Measurements from ENCODE around the gene REPS2.

The REPS2 gene

GRCh38 chrX:17098516-17099247 lies 152.2 kb downstream of the REPS2 start:
- no peak for DNase-seq

DNA sequence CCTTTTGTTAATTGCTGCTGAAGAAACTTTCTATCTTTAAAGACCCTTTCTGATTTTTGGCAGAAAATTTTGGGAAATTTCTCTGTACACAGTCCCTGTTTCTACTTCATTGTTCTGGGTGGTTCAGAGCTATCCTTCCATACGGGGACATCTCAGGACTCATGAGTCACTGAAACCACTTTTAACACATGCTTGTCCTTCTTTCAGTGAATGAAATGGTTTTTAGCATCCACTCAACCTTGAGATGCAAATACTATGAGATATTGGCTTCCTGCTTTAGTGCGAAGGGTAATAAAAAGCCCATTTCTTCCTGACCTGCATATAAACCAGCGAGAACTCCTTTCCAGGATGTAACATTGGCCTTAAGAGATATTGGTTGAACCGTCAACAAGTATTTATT lies 158.0 kb downstream of the REPS2 start:
- no peak for DNase-seq

- no peak for DNase-seq
Observed at GRCh38 chrX:17120816-17121215, 174.4 kb downstream of the REPS2 start.

GRCh38 chrX:17154001-17154400 lies 207.5 kb downstream of the REPS2 start:
- DNase-seq: no peak

GRCh38 chrX:17160975-17161374 lies 214.5 kb downstream of the REPS2 start:
- DNase-seq: no peak

DNA sequence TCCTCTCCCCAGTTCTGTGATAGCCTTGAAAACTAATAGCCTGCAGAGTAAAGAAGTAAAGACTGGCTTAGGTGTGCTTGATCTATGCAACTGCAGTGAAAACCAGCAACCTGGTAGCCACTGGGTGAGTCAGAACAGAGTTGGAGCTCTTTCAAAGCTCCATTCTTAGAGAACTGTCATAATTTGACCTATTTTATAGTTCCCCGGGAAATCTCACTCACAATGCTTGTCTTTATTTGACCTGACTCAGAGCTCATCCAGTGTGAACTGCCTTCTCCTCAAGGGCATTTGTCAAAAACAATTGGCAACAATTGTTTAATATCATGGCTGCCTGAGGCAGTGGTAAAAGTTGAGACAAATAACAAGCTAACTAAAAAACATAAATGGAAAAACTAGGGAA lies 215.5 kb downstream of the REPS2 start:
- no peak for DNase-seq

DNA sequence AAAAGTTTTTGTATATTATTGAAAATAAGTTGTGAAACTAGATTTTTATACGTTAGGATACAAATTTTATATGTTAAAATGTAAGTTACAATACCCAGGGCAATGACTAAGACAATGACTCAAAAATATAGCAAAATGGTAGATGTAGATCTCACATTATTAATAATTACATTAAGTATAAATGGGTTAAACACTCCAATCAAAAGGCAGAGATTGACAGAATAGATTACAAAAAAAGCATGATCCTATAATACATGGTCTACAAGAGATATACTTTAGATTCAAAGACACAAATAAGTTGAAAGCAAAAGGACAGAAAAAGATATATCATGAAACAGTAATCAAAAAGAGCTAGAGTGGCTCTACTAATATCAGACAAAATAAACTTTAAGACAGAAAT lies 217.6 kb downstream of the REPS2 start:
- no peak for DNase-seq

DNA sequence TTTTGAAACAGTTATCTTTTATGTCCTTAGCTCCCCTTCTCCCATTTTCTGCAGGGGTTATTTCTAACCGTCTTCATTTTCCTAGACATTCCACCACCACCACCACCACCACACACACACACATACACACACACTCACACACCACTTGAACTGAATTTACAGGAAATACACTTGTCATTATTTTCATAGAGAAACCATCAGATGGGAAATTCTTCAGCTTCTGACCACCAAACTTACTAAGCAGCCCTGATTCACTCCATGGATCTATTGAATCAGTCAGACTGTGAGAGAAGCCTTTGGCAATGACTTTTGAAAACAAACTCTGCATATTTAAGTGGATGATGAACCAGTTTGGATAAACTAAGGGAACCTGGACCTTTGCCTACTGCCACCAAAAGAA lies 218.5 kb downstream of the REPS2 start:
- DNase-seq: no peak

- no peak for DNase-seq
Observed at GRCh38 chrX:17167915-17168314, 221.5 kb downstream of the REPS2 start.

- DNase-seq: no peak
Observed at GRCh38 chrX:17170973-17171372, 224.5 kb downstream of the REPS2 start.

DNA sequence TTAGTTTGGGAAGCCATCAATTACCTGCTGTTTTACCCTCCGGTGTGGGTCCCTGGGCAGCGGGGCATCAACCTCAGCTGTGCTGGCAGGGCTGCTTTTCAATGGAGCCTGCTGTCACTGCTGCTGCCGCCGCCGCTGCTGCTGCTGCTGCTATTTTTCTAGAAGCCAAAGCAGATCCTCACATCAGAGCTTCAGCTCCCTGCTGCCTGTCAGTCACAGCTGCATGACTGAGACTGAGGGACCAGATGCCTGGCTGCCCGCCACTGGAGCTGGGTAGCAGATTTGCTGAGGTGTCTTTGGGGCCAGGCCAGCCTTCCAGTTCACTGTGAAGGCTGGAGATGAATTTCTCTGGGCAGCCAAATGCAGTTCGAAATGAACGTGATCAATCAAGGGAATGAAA lies 228.2 kb downstream of the REPS2 start:
- no peak for DNase-seq

GRCh38 chrX:17182317-17182716 lies 235.9 kb downstream of the REPS2 start:
- DNase-seq: no peak

- DNase-seq: no peak
Observed at GRCh38 chrX:17183566-17183965, 237.1 kb downstream of the REPS2 start.

GRCh38 chrX:17185431-17185830 lies 239.0 kb downstream of the REPS2 start:
- DNase-seq: no peak

GRCh38 chrX:17187136-17187756 lies 240.8 kb downstream of the REPS2 start:
- DNase-seq: no peak

DNA sequence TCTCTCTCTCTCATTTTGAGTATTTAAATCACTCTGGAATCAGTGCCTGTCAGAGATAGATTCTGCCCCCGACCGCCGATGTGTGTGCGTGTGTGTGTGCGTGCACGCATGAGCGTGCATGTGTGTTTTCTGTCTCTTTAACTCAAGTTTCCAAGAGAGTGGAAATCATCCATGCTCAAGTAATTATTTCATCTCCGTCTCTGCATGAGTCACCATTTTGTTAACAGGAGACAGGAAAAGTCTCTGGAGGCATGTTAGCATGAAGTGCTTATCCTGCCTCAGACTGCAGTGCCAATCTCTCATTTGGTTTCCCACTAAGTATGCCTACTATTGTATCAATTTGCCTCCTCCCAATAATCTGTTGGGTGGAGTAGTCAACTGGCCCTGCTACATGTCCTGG lies 245.6 kb downstream of the REPS2 start:
- no peak for DNase-seq

All from NK-92 treated with Interleukin-12 subunit alpha and Interleukin-12 subunit beta, amount 100 ng/mL, for 24 hours (cell line).